ENCODE results near the gene MYMK.

Gene MYMK

DNA sequence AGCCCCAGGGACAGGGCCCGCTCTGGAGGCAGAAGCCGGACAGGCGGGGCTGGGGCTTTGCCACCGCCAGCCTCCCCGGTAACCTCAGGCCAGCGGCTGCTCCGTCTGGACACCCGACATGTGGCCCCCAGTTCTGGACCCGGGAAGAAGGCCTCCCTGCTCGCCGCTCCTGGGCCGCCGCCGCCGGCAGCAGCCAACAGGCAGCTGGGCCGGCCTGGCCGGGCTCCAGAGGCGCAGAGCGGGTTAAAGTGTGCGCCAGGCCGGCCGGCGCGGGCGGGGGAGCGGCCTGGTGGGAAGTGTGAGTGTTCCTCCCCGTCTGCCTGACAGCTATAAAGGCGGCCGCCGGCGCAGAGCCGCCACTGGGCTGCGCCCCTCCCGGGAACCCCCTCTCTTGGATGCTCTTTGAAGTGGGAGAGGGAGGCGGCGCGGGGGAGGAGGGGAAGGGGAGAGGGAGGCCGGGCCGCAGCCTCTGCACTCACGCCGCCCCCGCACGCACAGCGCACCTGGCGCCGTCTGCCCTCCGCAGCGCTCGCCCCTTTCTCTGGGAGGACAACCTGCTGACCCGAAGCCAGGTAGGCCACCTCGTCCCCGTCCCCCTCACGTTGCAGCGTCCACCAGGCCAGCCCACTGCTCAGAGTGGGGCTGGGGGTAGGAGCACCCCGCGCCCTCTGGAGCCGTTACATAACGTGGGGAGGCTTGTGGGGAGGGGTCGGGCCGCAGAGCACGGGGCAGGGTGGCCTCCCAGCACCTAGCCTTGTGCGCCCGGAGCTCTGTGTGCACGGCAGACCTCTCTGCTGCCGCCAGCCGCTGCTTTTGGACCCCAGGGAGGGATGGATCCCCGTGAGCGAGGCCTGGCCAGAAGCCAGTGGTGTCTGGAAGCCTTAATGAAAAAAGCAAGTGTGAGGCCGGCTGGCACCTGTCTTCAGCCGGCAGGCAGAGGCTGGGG, 9.9 kb upstream of the MYMK start, which contains the start of gene ADAMTSL2:
TSS of gene ADAMTSL2 (plus strand) at position 359 of the 946 bp plus-strand sequence. CDS start 2,009 bp downstream, outside the sequence.
- DNase-seq, result peak; percentile 87

DNA sequence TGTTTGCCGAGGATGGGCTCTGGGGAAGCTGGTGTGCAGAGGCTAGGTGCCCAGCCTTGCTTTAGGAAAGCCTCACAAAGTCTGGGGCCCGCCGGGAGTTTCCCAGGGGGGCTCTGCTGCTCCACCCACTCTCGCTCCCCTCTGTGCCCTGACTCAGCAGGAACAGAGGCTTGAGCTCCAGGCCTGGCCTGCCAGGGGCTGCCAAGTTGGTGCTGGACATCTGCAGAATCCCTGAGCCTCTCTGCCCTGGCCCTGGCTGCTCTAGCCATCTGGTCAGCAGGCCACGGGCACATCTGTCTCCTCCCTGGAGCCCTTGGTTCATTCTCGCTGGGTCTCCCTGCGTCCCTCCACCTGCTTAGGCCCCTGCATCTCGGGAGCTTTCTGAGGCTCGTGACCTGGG, 9.1 kb upstream of the MYMK start:
- DNase-seq, result no peak

DNA sequence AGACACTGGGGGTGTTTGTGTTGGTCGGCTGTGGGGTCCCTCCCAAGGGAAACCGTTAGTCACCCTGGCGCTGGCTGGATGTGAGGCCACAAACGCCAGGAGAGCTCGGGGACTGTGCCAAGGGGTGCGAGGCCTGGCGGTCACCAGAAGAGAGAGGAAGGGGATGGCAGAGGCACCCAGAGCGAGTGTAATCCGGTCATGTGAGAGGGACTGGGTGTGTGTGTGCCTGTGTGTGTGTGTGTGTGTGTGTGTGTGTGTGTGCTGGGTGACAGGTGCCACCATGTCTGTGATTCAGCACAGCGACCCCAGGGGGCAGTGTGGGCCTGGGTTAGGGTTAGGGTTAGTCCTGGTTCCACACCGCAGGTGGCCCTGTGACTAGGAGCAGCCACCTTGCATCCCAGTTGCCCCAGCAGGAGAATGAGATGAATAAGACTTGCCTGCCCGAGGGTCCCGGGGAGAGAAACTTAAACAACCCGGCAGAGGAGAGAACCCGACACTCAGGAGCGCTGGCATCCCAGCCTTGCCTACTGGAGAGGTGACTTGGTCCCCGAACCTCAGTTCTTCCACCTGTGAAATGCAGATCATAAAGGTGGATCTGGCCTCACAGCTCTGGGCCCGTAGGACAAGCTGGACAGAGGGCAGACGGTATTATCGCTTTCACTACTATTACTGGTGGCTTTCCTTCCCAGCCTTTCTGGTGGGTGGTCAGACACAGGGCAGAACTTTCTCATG, 8.3 kb upstream of the MYMK start:
- DNase-seq, result peak; percentile 77

DNA sequence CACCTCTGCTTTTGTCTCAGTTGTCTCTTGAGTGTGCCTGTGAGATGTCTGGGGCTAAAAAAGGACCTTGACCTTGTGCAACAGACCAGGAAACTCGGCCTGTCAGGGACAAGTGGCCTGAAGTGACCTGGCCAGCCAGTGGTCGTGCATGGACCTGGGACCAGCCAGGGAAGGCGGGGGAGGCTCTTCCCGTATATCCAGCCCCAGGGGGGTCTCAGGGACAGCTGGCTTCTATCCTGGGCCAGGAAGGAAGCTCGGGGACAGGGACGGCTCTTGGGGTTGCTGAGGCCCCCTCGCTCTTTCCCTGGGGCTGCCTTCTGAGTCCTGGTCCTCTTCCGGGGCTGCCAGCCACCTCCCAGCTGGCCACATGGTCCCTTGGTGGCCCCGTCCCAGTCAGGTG, 6.5 kb upstream of the MYMK start:
- DNase-seq, result no peak

DNA sequence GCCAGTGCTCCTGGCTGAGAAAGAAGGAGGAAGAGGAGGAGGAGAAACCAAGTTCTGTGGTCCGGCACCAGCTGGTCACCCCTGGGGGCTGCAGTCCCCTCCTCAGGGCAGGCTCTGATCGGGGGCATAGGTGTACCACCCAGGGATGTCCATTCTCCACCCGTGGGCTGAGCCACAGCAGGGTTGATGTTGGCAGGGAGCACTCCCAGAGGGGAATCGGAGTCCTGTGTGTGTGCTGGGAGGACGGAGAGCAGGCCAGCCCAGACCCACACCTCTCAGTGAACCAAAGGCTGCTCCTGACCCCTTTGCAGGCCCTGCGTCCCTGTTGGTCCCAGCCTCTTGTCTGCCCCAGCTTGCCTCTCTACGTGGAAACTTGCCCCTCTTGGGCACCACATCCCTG, 5.1 kb upstream of the MYMK start:
- no peak for DNase-seq

DNA sequence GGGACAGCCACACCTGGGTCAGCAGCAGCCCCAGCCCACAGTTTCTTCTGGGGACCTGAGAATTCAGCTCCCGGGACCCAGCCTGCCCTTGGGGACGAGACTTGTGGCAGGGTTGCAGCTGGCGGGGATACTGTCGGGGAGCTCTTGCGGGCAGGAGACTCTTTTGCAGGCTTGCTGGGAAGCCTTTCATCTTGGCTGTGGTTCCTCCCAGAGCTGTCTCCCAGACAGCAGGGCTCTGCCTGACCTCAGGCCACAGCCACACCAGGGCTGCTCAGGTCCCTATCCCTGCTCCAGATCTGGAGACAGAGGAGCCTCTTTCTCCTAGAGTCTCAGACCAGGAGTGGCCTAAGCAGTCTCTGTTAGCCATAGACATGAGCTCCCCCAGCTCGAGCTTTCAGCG, 4.7 kb upstream of the MYMK start:
- DNase-seq, result no peak

DNA sequence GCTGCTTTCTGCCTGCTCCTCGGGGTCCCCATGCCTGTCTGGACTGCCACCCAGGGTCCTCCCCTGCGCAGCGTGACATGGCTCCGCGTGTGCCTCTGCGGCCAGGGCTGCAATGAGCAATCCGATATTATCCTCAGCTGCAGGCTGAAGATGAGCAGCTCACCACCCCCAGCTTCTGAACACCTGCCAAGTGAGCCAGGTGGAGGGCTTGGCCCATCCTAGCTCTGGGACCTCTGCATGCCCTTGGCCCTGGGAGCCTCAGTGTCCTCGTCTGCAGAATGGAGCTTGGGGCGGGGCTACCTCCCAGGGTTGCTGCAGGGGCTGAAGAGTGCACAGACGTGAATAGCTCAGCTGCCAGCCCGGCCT, 4.1 kb upstream of the MYMK start:
- DNase-seq, result peak; percentile 53

DNA sequence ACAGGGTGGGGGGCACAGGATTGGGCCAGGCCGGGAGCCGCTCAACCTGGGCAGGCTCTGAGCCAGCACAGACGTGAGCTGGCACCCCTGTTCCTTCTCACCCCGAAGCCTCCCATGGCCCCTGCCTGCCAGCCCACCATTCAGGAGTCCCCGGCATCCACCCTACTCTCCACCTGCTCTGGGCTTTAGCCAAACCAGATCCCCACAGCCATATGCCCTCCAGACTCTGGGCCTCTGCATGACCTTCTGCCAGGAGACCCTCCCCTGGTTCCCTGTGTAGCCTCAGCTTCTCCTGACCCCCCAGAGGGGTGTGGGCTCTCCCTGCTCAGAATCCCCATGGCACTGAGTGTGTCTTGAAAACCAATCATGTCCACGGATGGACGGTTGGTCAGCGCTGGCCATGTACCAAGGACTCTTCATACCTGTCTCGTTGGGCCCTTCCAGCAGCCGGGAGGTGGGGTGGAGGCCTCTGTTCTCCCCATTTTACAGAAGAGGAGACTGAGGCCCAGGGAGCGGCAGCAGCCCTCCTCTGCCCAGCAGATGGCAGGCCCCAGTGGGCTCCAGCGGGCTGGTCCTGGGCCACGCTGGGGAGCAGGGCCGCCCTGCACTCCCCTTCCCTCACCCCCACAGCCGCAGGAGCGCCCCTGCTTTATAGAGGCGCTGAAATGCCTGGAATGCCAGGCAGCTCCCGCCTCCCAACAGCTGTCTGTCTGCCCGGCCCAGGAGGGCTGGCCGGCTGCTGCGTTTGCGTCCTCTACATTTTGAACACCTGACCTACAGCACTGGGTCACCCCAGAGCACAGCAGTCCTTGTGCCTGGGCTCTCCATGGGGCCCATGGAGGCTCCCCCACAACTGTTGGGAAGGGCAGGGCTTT, 3.5 kb upstream of the MYMK start:
- DNase-seq, result peak; percentile 60

DNA sequence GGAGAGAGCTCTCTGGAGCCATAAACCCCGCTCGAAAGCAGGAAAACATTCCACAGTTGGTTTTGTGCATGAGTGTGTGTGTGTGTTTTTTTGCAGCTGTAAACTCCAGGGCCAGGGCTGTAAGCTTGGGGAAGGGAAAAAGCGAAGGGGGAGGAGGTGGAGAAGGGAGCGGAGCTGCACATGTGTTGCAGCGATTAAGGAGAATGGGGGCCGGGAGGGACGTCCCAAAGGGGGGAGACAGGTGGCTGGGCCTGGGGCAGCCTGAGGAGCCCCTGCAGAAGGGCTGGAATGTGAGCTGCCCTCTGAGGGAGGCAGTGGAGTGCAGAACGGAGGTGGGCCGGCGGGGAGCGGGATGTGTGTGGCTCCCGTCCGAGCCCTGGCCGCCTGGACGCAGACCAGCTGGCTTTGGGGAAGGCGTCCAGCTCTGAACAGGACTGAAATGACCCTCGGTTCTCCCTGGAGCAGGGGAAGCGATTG, 2.7 kb upstream of the MYMK start:
- DNase-seq, result peak; percentile 89

DNA sequence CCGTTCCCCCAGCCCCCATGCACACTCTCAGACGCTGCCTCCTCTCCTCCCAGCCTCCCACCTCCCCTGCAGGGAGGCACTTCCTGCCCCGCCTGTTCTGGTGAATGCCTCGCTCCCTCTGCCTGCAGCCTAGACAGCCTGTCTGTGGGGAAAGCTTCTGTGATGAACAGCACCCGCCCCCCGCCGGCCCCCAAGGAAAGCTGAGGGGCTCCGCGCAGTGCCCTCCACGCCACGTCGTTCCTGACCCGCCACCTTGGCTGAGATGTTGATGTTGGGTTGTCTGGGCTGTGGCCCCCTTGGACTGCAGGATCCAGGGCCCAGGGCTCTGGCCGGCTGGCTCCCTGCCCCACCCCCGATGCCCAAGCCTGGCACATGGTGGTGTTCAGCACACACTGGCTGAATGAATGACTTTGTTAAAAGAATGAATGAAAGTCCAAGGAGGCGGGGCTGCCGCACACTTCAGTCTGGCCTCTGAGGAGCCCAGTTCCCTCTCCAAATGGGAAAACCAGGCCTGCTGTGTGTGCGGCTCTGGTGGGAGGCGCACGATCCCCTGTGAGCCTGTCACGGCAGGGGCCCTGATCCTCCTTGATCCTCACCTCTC, 2.1 kb upstream of the MYMK start:
- DNase-seq, result no peak

DNA sequence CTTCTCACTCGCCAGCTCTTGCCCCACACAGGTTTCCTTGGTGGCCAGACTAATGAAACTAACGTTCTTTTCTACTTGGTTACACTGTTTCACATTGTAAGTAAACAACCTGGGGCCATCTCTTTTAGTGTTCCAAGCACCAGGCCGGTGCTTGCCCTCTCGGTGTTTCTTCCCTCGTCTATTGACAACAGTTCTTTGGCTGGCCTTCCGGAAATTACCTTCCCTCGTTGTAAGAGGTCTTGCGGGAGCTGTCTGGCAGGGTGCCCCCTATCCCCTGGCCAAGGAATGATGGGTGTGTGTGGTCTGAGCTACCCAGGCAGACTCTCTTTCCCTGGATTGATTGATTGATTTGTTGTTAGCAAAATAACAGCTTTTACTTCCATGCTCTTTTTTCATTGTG, 918 bp upstream of the MYMK start:
- no peak for DNase-seq

DNA sequence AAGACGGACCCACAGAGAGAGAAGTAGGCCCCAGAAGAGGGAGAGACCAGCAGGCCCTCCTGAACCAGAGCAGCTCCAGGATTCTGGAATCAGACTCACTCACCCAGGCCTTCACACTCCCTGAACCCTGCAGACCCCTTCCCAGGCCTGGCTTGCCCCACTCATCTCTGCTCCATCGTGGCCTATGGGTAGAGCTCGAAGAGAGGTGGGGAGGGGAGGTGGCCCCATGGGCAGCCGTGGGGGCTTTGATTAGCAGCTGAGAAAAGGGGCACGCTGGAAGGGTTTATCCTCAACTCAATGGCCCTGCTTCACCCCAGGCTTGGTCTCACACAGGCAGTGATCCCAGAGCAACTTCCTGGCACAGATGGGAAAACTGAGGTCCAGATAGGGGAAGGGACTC, 613 bp downstream of the MYMK start:
- no peak for DNase-seq

DNA sequence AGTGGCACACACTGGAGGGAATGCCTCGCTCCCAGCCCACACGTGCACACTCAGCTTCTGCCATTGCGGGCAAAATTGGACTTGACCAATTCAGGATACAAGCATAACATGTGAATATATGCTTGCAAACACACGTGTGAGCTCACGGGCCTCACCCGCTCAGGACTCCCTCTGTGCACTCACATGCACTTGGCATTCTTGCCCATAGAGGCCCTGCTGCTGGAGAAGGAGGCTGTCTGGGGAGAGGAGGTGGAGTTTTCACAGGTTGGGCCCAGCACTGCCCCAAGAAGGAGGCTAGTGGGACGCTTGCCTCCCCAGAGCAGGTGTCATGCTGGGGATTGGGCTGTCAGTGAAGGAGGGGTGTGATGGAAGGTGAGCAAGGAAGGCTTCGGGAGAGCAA, 1.7 kb downstream of the MYMK start:
- no peak for DNase-seq

DNA sequence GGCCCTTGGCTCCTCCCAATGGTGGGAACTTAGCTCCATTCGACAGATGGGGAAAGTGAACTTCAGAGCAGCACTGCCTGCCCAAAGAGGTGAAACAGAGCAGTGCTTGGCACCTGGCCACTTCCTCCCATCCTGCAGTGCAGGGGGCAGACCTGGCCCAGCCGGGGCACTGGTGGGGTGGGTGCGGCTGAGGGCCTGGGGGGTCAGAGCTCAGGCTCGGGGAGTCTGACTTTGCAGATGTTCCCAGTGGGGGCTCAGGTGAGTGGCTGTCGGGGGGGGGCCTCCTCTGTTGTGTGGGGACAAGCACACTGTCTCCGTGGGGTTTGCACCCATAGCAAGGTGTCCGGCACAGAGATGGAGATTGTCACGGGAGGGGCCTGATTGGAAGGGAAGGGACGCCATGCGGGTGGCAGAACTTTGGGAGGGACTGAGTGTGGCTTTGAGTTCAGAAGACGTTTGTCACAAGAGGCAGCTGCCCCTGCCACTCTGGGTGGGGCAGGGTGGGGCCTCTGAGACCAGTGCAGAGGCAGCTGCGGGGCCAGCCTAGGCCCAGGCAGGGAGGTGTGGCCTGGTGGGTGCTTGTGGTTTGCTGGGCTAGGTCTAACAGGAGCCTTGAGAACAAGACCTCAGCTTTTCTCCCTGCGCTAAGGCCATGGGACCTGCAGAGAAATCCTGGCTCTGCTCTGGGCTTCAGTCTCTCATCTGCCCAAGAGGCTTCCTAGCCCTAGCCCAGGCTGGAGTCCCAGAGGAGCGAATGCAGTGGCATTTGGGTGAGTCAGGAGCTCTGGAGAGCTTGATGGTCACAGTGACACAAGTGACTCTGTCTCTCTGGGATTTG, 2.5 kb downstream of the MYMK start:
- peak; percentile 70 for DNase-seq

DNA sequence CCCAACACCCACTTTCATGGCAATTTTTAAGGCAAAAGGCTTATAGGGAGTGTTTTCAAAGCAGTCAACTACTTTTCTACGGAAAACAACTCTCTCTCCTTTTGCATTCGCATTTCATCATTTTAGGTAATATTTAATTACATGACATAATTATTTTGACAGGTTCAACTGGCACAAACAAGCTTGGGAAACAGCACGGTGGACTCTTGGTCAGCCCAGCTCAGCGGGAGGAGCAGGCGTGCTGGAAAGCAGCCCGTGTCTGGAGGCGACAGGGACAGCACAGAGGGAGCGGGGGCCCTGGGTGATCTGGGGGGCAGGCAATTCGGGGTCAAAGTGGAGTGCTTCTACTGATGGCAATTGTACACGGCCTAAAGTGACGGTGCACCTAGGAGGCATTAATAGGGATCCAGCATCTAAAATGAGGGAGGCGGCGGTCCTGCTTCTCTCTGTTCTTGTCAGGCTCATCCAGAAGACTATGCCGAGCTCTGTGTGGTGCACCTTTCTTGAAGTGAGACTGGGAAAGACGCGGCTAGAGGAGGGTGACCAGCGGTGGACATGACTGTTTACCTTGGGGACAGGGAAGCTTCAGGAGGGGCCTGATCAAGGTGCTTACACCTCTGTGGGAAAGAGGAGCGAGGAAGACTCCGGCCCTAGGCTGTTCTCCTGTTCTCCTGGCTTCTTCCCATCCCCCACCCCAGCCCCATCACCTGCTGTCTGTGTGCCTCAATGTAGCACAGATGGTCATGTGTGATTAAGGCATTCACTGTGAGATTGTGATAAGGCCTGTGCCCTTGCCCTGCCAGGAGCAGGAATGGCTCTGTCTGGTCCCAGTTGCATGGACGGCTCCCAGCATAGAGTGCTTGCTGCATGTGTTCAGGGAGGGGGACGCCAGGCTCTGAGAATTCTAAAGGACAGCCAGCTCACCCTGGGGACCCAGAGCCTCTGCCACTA, 3.4 kb downstream of the MYMK start:
- peak; percentile 16 for DNase-seq

DNA sequence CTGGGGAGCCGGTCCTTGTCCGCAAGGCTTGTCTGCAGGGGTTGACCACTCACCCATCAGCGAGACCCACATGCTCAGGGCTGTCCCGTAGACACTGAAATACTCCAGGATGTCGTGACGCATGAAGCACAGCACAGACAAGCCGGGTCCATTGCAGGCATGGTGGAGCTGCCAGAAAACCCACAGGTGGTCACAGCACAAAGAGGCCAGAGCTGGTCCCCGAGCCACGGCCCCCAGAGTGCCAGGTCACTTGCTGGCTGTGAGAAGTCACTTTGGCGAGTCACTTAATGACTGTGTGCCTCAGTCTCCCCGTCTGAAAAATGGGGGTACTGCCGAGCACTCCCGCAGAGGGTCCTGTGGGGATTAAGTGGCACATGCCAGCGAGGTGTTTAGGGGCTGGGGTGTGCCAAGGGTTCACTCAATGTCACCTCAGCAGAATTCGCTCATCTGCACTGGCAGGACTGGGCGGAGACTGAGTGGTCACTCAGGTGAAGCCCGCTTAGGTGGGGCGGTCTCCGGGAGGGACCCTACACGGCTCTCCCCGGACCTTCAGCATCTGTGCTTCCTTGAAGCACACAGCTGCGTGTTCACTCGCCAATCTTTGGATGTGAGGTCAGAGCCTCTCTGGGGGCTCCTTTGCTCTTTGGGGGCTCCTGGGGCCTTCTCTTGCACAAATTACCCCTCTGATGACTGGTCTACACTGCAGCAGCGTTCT, 4.5 kb downstream of the MYMK start:
- no peak for DNase-seq

DNA sequence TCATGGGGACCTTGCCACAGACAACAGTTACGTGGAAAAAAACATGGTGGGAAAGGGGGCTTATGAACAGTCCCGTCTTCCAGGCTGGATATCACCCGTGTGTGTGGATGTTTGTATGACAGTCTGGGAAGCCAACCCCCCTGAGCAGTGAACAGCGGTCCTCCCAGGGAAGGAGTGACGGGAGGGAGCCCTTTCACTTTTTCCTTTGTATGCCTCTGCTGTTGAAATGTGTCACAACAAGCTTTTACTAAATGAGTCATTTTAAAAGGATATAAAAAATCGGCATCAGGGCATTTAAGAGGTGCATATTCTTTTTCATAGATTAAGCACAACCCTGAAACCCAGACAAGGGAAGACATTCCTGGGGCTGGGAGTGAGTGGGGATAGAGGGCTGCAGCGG, 5.1 kb downstream of the MYMK start:
- no peak for DNase-seq

DNA sequence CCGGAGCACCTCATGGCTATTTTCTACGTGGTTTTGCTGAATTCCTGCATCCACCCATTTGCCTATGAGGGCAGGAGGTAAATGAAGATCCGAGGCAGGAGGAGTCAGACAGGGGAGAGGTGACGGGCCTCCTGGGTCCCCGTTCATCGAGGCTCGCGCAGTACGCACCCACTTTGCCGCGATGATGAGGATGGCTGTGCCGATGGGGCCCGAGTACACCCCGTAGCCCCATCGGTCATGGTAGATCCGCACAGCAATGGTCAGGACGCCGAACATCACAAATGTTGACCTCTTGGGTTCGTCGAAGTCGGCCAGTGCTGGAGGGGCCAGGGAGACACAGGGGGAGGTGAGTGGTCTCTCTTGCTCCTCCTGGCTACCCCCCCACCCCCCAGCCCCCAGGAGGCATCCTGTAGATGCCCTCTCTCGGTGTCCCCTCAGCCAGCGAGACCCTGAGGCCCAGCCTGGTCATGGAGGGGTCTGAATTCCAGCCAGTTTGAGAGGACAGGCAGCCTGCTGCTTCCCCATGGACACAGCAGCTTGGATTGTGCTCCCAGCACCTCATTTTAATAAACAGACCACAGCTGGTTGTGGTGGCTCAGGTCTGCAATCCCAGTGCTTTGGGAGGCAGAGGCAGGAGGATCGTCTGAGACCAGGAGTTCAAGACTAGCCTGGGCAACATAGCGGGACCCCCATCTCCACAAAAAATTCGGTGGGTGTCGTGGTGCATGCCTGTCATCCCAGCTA, 5.9 kb downstream of the MYMK start:
- DNase-seq, result no peak

DNA sequence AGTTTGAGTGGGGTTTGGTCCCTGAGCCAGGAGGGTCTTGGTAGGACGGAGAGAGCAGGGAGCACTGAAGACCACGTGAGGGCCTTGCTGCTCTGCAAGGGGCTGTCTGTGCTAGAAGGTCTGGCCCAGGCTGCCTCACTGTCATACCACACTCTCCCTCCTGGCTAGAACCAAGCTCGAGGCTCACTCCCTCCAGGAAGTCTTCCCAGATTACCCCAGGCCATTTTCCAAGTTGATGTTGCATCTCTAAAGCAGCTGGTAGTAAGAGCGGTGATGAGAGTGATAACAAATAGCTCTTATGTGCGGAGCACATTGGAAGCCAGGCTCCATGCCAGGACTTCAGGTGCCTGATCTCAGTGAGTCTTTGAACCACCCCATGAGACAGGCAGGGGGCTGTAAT, 6.6 kb downstream of the MYMK start:
- no peak for DNase-seq

Measured in right hindlimb (tissue), 1 donor.